GM19023 (cell line): ENCODE measurements around the gene PPHLN1.

Source experiments
- ATAC-seq: cut with Tn5 transposase; IDR thresholded peaks from one replicate; pipeline ENCODE4 v1.9.1; 2021; ENCODE audit warnings: mild to moderate bottlenecking, moderate library complexity; ENCODE audit not compliant: unreplicated experiment

PPHLN1 gene

DNA sequence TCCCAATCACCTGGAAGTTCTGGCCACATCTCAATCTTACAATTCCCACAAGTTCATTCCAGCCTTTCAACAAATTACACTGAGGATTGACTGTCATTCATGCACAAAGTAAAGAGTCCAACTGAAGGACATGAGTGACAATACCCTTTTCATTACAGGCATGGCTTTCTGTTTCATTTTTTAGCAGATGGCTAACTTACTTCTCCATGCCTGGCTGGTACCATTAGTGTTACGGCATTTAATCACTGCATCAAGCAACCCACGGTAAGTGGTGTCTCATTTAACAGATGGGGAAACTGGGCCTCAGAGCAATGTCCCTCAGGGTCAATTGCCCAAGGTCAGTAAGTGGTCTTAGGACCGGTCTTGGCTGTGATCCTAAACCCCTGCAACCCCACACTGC is 149.1 kb downstream of the PPHLN1 start:
- ATAC-seq = peak; percentile 66

DNA sequence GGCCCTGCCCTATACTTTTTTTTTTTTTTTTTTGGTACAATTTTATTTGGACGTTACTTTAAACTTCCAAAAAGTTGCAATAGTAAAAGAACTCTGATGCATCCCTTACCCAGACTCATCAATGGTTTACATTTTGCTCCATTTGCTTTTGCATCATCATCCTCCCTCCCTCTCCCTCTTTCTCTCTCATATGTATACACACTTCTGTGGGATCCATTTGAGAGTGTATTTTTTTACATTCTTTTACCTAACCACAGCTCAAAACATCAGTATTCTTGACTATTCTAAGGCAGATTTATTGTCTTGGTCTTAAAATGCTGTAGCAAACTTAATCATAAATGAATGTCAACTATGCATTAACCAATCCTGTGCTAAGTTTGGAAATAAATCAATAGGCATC is 152.0 kb downstream of the PPHLN1 start:
- ATAC-seq = no peak

DNA sequence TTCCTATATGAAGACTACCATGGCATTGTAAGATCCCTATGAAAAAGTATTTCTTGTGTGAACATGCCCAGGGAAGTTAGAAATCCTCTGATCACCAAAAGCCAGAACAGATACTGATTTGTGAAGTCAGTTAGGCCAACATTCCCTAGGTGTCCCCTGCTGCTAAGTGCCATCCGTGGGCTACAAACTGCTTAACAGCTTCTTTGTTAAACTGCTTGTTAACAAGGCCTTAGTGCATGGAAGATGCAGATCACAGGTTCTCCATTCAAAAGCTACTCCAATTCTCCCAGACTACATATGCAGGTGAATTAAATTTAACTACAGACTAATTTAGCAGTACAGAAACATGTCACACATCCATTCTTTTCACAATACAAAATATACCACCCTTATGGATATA is 155.4 kb downstream of the PPHLN1 start:
- ATAC-seq = no peak

- ATAC-seq = no peak
Observed at GRCh38 chr12:42482041-42482747, 156.2 kb downstream of the PPHLN1 start.

GRCh38 chr12:42482748-42483520 is 157.0 kb downstream of the PPHLN1 start:
- ATAC-seq = peak; percentile 84

DNA sequence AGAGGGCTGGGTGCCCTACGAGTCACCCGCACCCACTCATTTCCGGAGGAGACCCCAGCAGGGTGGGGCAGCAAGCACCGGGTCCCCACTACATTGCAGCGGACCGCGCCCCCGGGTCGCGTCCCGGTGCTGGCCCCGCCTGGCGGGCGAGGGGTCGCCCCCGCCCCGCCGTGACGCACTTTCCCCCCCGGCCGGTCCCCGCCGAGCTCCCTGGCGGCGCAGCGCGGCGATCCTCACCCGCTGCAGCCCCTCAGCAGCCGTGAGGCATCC is 157.5 kb downstream of the PPHLN1 start:
- peak; percentile 37 for ATAC-seq

DNA sequence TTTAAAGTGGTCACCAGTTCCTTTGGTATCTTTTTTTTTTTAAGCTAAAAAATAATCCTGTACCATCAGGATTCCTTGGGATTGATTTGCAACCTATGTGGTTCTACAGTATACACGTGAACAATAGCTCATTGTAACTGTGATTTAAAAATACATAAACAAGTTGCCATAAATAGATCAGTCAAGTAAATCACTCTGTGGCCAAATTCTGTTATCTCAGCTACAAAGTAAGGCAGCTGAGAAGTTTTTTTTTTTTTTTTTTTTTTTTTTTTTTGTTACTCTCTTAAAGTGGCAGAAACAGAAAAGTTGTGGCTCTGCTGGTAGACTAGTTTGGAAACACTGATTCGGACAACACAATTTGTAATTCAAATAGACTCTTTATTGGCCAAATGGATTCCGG is 159.0 kb downstream of the PPHLN1 start:
- no peak for ATAC-seq

- ATAC-seq = no peak
Observed at GRCh38 chr12:42485823-42486222, 159.9 kb downstream of the PPHLN1 start.

- no peak for ATAC-seq
Observed at GRCh38 chr12:42486407-42486806, 160.4 kb downstream of the PPHLN1 start.

DNA sequence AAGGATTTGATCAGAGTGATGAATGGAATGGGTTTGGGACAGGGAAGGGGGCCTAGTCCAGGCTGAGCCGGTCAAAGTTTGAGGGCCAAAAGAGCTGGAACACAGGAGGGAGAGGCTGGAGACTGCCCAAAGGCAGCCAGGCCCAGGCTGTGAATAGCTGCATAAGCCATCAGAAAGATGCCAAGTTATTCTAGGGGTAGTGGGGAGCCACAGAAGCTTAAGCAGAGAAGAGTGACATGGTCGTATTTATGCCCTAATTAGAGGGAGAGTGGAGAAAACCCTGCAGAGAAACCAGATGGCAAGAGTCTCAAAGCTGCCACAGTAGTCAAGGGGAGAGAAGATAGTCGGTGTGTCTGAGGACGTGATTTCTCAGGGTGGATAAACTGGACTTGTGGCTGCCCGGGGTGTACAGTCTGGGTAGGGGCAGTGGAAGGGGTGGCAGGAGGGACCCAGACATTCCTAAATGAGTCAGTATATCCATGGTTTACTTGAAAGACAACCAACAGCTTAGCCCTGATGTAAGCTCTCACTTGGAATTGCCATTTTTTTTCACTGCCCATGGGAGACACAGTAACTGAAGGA is 164.4 kb downstream of the PPHLN1 start:
- no peak for ATAC-seq
